ENCODE measurements around the gene TPD52L2. TPM values are rescaled to one million over a fixed set of nuclear protein-coding genes. Genes with fewer than 3 reads are reported as not detected.
A peak's percentile ranks its signal among the peaks of the same experiment; 100 is the strongest.
"Not testable (repeated sequence)": the region's sequence is repeated elsewhere in the genome, so short reads cannot be mapped to it uniquely, and the experiment has no call there.

Gene TPD52L2
- polyA plus RNA-seq, 3 donors, result 137 to 167 (median 144) TPM

DNA sequence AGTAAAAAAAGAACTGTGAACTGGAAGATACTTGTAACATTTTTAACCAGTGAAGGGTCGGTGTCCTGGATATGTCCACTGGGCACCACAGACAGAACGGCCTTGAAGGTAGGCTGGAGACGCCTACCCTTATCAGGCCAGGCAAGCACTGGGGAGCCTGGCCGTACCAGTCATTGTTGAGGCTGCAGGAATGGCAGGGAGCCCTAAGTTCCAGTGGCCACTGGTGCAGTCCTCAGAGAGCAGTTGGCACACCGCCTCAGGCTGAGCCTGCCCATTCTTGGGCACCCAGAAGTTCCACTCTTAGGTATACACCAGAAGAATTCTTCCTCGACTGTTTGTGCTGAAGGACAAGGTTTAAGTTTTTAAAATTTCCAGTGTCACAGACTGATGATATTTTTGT, 50.4 kb downstream of the TPD52L2 start:
- no peak for DNase-seq
- intact Hi-C loops (cut with micrococcal nuclease), result no loop called here
- H3K4me1 Mint-ChIP-seq, result peaks cover 38% of the 10 kb centered on the region
- peaks cover 29 to 30% of the 10 kb centered on the region in 2 donors for H3K4me1 ChIP-seq (ENCODE audit: control insufficient read depth in 1 of 2, insufficient read depth in 2 of 2, low read length in 2 of 2)
- H2AFZ ChIP-seq (ENCODE audit: insufficient read depth, low read depth, low read length, poor library complexity, severe bottlenecking), result no peak overlapping the region
- H3K27ac Mint-ChIP-seq, result peak overlapping the region in 4 of 7 donors; percentile 15 to 76 (median 46)
- H3K36me3 ChIP-seq (replicated peaks in 1 of 2; ENCODE audit: control insufficient read depth in 1 of 2, insufficient read depth in 2 of 2, low read length in 2 of 2), result peaks cover 24 to 63% of the 10 kb centered on the region in 2 donors
- H3K36me3 Mint-ChIP-seq, result peaks cover 29 to 65% of the 10 kb centered on the region in 2 donors
- peaks cover 96% of the 10 kb centered on the region for H4K20me1 ChIP-seq (ENCODE audit: insufficient read depth, low read length)
- no peaks in the 10 kb centered on the region for H3K27me3 Mint-ChIP-seq (ENCODE audit: low read depth in 3 of 3)
- H3K27me3 ChIP-seq (ENCODE audit: control insufficient read depth in 2 of 2, insufficient read depth in 2 of 2, low read length in 2 of 2), result no peaks in the 10 kb centered on the region
- H3K79me2 ChIP-seq (ENCODE audit: insufficient read depth, low read length), result peaks cover 95% of the 10 kb centered on the region
- peaks cover 0 to 9% of the 10 kb centered on the region in 2 donors for H3K9me3 ChIP-seq (replicated peaks in 1 of 2; ENCODE audit: control insufficient read depth in 1 of 2, insufficient read depth in 1 of 2, low read length in 2 of 2)
- no peak overlapping the region for H3K9ac ChIP-seq (ENCODE audit: insufficient read depth, low read length, poor library complexity, severe bottlenecking)
- 98% methylated on average over 4 of the region's 6 CpGs for WGBS (ENCODE audit: insufficient coverage)
- H3K4me3 Mint-ChIP-seq, result no peak overlapping the region
- H3K4me3 ChIP-seq (replicated peaks in 1 of 3; ENCODE audit: low read depth in 2 of 3, low read length in 3 of 3), result no peak overlapping the region
- H3K9me3 Mint-ChIP-seq, result peaks cover 4 to 16% (median 9%) of the 10 kb centered on the region in 7 donors
- TF ChIP-seq, protein P1, sequence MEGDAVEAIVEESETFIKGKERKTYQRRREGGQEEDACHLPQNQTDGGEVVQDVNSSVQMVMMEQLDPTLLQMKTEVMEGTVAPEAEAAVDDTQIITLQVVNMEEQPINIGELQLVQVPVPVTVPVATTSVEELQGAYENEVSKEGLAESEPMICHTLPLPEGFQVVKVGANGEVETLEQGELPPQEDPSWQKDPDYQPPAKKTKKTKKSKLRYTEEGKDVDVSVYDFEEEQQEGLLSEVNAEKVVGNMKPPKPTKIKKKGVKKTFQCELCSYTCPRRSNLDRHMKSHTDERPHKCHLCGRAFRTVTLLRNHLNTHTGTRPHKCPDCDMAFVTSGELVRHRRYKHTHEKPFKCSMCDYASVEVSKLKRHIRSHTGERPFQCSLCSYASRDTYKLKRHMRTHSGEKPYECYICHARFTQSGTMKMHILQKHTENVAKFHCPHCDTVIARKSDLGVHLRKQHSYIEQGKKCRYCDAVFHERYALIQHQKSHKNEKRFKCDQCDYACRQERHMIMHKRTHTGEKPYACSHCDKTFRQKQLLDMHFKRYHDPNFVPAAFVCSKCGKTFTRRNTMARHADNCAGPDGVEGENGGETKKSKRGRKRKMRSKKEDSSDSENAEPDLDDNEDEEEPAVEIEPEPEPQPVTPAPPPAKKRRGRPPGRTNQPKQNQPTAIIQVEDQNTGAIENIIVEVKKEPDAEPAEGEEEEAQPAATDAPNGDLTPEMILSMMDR (IDR thresholded peaks at IDR 0.05), result no peak
- no peak overlapping the region for H3K4me2 ChIP-seq (replicated peaks; ENCODE audit: extremely low read depth, low read length, poor library complexity, severe bottlenecking)
- peak overlapping the region in 1 of 2 donors; percentile 44 for H3K27ac ChIP-seq (ENCODE audit: low read depth in 1 of 2, low read length in 2 of 2)

DNA sequence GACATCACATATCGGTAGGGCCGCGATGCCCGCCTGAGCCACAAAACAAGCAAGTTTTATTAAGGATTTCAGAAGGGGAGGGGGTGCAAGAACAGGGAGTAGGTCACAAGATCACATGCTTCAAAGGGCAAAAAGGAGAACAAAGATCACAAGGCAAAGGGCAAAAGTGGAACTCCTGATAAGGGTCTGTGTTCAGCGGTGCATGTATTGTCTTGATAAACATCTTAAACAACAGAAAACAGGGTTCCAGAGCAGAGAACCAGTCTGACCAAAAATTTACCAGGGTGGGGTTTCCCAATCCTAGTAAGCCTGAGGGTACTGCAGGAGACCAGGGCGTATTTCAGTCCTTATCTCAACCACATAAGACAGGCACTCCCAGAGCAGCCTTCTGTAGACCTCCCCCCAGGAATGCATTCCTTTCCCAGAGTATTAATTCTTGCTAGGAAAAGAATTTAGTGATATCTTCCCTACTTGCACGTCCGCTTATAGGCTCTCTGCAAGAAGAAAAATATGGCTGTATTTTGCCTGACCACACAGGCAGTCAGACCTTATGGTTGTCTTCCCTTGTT, 51.4 kb downstream of the TPD52L2 start:
- Histone ChIP-seq H3K4me1 (ENCODE audit: control insufficient read depth in 1 of 2, insufficient read depth in 2 of 2, low read length in 2 of 2) (peaks cover 20% of the 10 kb centered on the region in 2 donors), H4K20me1 (ENCODE audit: insufficient read depth, low read length) (peaks cover 96% of the 10 kb centered on the region), H3K27ac (ENCODE audit: low read depth in 1 of 2, low read length in 2 of 2) (peak overlapping the region in 1 of 2 donors; percentile 36), H3K79me2 (ENCODE audit: insufficient read depth, low read length) (peaks cover 95% of the 10 kb centered on the region), H3K36me3 (replicated peaks in 1 of 2; ENCODE audit: control insufficient read depth in 1 of 2, insufficient read depth in 2 of 2, low read length in 2 of 2) (peaks cover 30 to 70% of the 10 kb centered on the region in 2 donors)
- Mint-ChIP-seq H3K4me3 (peak overlapping the region in 1 of 2 donors; percentile 45), H3K4me1 (peaks cover 28% of the 10 kb centered on the region), H3K36me3 (peaks cover 30 to 73% of the 10 kb centered on the region in 2 donors), H3K27ac (peak overlapping the region in 5 of 7 donors; percentile 41 to 89 (median 67)), H3K9me3 (peaks cover 4 to 16% (median 9%) of the 10 kb centered on the region in 7 donors)
- intact Hi-C loops (cut with micrococcal nuclease); H3K9ac ChIP-seq (ENCODE audit: insufficient read depth, low read length, poor library complexity, severe bottlenecking); H2AFZ ChIP-seq (ENCODE audit: insufficient read depth, low read depth, low read length, poor library complexity, severe bottlenecking); DNase-seq; H3K27me3 ChIP-seq (ENCODE audit: control insufficient read depth in 2 of 2, insufficient read depth in 2 of 2, low read length in 2 of 2); H3K4me2 ChIP-seq (replicated peaks; ENCODE audit: extremely low read depth, low read length, poor library complexity, severe bottlenecking); H3K27me3 Mint-ChIP-seq (ENCODE audit: low read depth in 3 of 3); H3K9me3 ChIP-seq (replicated peaks in 1 of 2; ENCODE audit: control insufficient read depth in 1 of 2, insufficient read depth in 1 of 2, low read length in 2 of 2); H3K4me3 ChIP-seq (replicated peaks in 1 of 3; ENCODE audit: low read depth in 2 of 3, low read length in 3 of 3): not testable (repeated sequence)
- WGBS (ENCODE audit: insufficient coverage), result 93% methylated on average over 6 of the region's 8 CpGs
